Smooth muscle cell (in vitro differentiated cells): ENCODE data around the gene SLC12A6. TPM values are rescaled to one million over a fixed set of nuclear protein-coding genes. Genes with fewer than 3 reads are reported as not detected.

Source experiments
- DNase-seq: peaks from one replicate; lab custom pipeline; 2025; ENCODE audit not compliant: unreplicated experiment; lab: John Stamatoyannopoulos, UW
- H2AFZ ChIP-seq: fragments of 200-600 bp; sonication (generic); 2 replicates; pipeline ENCODE4 v1.6.0; 2016; ENCODE audit warnings: antibody characterized with exemption, low read depth, mild to moderate bottlenecking
- H3F3A ChIP-seq: fragments of 200-600 bp; sonication (generic); 2 replicates; pipeline ENCODE4 v1.6.0; 2017; ENCODE audit warnings: antibody characterized with exemption, low read depth
- H3K27ac ChIP-seq: fragments of 200-600 bp; sonication (generic); 2 replicates; pipeline ENCODE4 v1.5.1; 2016; ENCODE audit warnings: low read depth, mild to moderate bottlenecking
- H3K27me3 ChIP-seq: fragments of 200-600 bp; sonication (generic); 2 replicates; pipeline ENCODE4 v1.6.1; 2016; ENCODE audit warnings: low read depth, mild to moderate bottlenecking
- H3K36me3 ChIP-seq: fragments of 200-600 bp; sonication (generic); 2 replicates; pipeline ENCODE4 v1.5.1; 2016; ENCODE audit warnings: low read depth
- H3K4me1 ChIP-seq: fragments of 200-600 bp; sonication (generic); 2 replicates; pipeline ENCODE4 v1.5.1; 2016; ENCODE audit warnings: low read depth
- H3K4me2 ChIP-seq: fragments of 200-600 bp; sonication (generic); 2 replicates; pipeline ENCODE4 v1.6.0; 2016; ENCODE audit warnings: mild to moderate bottlenecking
- H3K4me3 ChIP-seq: fragments of 200-600 bp; sonication (generic); 2 replicates; pipeline ENCODE4 v1.5.1; 2016; ENCODE audit warnings: mild to moderate bottlenecking
- H3K79me2 ChIP-seq: fragments of 200-600 bp; sonication (generic); 2 replicates; pipeline ENCODE4 v1.6.0; 2016; ENCODE audit warnings: low read depth, mild to moderate bottlenecking
- H3K9ac ChIP-seq: fragments of 200-600 bp; sonication (generic); 2 replicates; pipeline ENCODE4 v1.6.0; 2016; ENCODE audit warnings: low read depth
- H3K9me3 ChIP-seq: fragments of 200-600 bp; sonication (generic); replicated peaks from 2 replicates; pipeline ENCODE4 v1.5.1; 2016; ENCODE audit warnings: low read depth
- H4K20me1 ChIP-seq: fragments of 200-600 bp; sonication (generic); 2 replicates; pipeline ENCODE4 v1.6.0; 2016; ENCODE audit warnings: low read depth
- WGBS: methylation state at CpG from one replicate; pipeline ENCODE4 v1.1.7; 2016; ENCODE audit warnings: low lambda C conversion rate; 5-methylcytosine and 5-hydroxymethylcytosine counted together
- polyA plus RNA-seq: library from polyadenylated mRNA; unstranded; fragments of >200 nt; fragmentation: Nextera tagmentation; extraction: Ambion mirVana; gene quantifications from 2 replicates; pipeline ENCODE4 v1.2.1, GENCODE V29; 2016
- total RNA-seq: library from RNA; depleted of rRNA; stranded (reverse); fragments of >200 nt; gene quantifications from 2 replicates; pipeline ENCODE4 v1.2.3, GENCODE V29; 2014
- TF ChIP-seq, protein P1 (sequence below): fragments of 200-600 bp; sonication (generic); IDR thresholded peaks from 2 replicates; pipeline ENCODE4 v1.5.1; 2017; ENCODE audit warnings: borderline replicate concordance, mild to moderate bottlenecking, antibody characterized with exemption; ENCODE audit not compliant: insufficient read depth, poor library complexity, severe bottlenecking

SLC12A6 gene
- total and polyA plus RNA-seq, 2 experiments from 2014 or later, result 3.0 to 11.3 TPM

DNA sequence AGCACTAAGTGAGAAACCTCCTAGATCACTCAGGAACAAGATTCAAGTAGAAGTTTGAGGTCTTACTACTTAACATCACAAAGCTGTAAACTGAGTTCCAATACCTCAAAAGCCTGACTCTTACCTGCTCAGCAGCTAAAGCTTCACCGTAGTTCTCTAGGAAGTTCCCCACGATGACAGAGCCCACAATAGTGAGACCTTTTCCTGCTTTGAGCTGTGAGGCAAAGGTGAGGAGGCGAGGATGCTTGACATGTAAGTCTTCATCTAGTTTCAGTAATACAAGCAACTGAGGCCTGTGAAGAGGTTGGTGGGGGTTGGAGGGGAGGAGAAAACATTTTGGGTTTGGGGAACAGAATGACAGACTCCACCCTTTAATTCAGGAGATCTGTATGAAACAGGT is 97.0 kb downstream of the SLC12A6 start:
- peak overlapping the region; percentile 95 for H3K27ac ChIP-seq

DNA sequence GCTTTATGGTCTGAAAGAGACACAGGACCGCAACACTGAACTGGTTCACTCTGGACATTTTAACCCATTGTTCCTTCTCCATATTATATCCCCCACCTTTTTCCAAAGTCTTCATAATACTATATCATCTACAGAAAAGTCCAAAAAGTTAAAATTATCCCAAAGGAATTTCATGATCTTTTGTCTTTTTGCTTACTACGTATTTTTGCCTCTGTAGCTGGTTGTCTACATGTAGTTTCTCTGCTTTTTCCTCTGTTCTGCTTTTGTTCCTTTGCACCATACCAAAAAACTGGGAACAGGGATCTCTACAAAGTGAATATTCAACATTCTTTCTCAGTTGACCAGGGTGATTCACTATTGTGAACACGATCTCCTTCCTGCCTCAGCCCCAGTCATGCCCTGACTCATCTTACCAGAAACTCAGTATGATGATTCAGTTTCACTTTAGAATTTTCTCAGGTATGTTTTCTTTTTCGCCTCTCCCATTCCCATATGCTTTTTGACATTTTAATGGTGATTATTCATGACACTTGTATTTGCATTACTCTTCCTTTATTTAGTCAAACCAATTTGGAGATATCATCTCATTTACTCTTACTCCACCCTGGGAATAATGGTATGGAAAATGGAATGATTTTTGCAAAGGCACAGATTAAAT is 98.3 kb downstream of the SLC12A6 start:
- Histone ChIP-seq H3K9ac (peak overlapping the region; percentile 76), H3K4me3 (no peak overlapping the region), H3K9me3 (no peaks in the 10 kb centered on the region), H3K4me1 (peaks cover 2% of the 10 kb centered on the region), H3K27me3 (no peaks in the 10 kb centered on the region), H3K36me3 (no peaks in the 10 kb centered on the region), H4K20me1 (no peaks in the 10 kb centered on the region), H3F3A (no peaks in the 10 kb centered on the region), H3K79me2 (no peaks in the 10 kb centered on the region), H3K27ac (peak overlapping the region; percentile 95), H2AFZ (no peak overlapping the region), H3K4me2 (peak overlapping the region; percentile 70)
- DNase-seq, result no peak
- 51% methylated on average over 4 of the region's 4 CpGs for WGBS
- TF ChIP-seq, protein P1, sequence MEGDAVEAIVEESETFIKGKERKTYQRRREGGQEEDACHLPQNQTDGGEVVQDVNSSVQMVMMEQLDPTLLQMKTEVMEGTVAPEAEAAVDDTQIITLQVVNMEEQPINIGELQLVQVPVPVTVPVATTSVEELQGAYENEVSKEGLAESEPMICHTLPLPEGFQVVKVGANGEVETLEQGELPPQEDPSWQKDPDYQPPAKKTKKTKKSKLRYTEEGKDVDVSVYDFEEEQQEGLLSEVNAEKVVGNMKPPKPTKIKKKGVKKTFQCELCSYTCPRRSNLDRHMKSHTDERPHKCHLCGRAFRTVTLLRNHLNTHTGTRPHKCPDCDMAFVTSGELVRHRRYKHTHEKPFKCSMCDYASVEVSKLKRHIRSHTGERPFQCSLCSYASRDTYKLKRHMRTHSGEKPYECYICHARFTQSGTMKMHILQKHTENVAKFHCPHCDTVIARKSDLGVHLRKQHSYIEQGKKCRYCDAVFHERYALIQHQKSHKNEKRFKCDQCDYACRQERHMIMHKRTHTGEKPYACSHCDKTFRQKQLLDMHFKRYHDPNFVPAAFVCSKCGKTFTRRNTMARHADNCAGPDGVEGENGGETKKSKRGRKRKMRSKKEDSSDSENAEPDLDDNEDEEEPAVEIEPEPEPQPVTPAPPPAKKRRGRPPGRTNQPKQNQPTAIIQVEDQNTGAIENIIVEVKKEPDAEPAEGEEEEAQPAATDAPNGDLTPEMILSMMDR, result no peak

More for the DNA sequence above, 97.0 kb downstream of the SLC12A6 start:
- Histone ChIP-seq H3K4me1 (peaks cover 2% of the 10 kb centered on the region), H3K9ac (peak overlapping the region; percentile 56), H3F3A (no peaks in the 10 kb centered on the region), H3K36me3 (no peaks in the 10 kb centered on the region), H3K79me2 (no peaks in the 10 kb centered on the region), H3K27me3 (no peaks in the 10 kb centered on the region), H3K4me3 (no peak overlapping the region), H2AFZ (no peak overlapping the region), H3K4me2 (no peak overlapping the region), H3K9me3 (no peaks in the 10 kb centered on the region), H4K20me1 (no peaks in the 10 kb centered on the region)
- no peak for DNase-seq
- 81% methylated on average over 3 of the region's 3 CpGs for WGBS
- TF ChIP-seq, protein P1, result no peak

DNA sequence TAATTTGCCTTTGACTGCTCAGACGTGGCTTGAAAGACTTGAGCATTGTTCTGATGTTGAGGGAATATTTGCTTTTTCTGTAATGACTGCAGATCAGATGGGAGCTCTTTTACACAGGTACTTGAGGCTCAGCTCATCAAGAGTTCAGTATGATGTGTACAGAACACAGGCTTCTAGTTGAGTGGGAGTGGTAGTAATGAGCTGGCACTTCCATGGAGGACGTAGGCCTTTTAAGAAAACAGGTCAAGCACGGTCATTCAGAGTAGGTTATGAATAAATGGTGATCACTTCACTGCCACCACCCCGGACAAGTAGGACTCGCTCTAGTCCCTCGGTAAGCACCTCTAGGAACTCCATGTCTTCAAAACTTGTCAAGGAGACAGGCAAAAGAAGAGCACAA is 104.0 kb downstream of the SLC12A6 start:
- no peaks in the 10 kb centered on the region for H3K27me3 ChIP-seq
- H3K9ac ChIP-seq, result no peak overlapping the region
- peaks cover 5% of the 10 kb centered on the region for H3F3A ChIP-seq
- TF ChIP-seq, protein P1, result no peak
- H3K4me2 ChIP-seq, result no peak overlapping the region
- WGBS, result 95% methylated on average over 6 of the region's 6 CpGs
- no peak overlapping the region for H3K27ac ChIP-seq
- H3K4me3 ChIP-seq, result no peak overlapping the region
- H3K79me2 ChIP-seq, result no peaks in the 10 kb centered on the region
- H3K4me1 ChIP-seq, result no peaks in the 10 kb centered on the region
- H3K36me3 ChIP-seq, result peaks cover 8% of the 10 kb centered on the region
- H4K20me1 ChIP-seq, result no peaks in the 10 kb centered on the region
- no peak for DNase-seq
- H2AFZ ChIP-seq, result no peak overlapping the region
- H3K9me3 ChIP-seq, result no peaks in the 10 kb centered on the region
